ENCODE data around the gene SLAMF9.

The SLAMF9 gene

DNA sequence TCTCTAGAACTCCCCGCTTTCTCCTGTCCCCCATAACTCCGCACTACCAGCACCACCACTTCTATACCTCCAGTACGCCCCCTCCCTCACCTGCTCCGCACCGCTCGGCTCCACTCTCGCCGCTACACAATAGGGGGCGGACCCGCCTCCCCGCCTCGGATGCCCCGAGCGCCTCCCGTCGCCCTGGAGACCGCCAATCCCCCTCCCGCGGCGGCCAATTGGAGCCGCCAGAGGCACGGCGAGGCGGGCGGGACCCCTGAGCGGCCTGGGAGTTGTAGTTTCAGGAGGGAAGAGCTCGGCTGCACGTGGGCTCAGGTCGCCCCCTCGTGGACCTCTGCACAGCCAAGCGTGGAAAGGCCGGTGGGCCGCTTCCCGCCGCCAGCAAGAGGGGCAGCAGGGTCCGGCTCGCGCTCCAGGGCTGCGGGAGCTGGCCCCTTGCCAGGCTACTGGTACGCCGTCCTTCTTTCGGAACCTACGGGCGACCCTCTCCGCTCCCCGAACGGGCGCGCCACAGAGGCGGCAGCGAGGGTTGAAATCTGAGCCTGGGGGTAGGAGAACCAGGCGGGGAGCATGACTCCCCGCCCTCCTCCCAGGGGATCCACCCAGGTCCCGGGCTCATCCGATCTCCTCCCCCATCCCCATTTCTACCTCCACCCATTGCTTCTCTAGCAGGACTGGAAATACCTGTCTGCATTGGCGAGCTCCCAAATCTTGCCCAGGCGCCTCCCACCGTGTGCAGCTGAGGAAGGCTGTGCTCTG, 8.4 kb downstream of the SLAMF9 start, which contains the start of gene IGSF9:
IGSF9 (minus strand) TSS at position 131 of the 759 bp plus-strand sequence. CDS start 2,159 bp downstream, outside the sequence.
- DNase-seq: peak; percentile 98

DNA sequence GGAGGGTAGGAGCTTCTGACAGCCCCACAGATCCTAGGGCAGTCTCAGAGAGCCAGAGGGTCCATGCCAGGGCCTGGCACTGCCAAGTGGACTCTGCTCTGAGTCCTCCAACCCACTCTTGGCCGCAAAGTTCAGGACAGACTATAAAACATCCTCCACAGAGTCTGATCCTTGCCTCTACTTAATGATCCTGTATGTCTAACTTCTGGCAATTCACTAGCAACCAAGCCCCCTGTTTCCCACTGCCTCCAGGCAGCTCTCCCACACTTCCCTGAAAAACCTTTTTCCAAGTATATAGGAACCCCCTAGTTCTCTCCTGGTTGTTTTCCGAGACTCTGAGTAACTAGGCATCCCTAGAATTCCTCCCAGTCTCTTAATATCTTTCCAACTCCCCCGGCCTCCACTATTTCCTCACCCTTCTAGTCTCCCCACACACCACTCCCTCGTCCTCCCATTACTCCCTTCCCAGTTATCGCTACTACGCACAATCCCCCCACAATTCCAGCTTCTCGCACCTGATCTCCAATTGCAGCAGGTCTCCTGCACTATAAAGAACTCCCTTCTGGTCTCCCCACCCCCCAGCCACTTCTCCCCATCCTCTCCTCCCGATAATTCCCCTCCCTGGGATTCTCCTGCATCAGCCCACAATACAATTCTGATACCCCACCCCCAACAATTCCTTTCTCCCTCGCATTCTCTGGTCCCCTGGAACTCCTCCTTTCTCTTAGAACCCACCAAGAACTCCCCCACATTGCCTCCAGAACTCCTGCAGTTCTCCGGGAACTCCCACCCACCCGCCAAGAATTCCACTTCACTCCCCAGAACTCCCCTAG, 9.2 kb downstream of the SLAMF9 start:
- DNase-seq: peak; percentile 50

DNA sequence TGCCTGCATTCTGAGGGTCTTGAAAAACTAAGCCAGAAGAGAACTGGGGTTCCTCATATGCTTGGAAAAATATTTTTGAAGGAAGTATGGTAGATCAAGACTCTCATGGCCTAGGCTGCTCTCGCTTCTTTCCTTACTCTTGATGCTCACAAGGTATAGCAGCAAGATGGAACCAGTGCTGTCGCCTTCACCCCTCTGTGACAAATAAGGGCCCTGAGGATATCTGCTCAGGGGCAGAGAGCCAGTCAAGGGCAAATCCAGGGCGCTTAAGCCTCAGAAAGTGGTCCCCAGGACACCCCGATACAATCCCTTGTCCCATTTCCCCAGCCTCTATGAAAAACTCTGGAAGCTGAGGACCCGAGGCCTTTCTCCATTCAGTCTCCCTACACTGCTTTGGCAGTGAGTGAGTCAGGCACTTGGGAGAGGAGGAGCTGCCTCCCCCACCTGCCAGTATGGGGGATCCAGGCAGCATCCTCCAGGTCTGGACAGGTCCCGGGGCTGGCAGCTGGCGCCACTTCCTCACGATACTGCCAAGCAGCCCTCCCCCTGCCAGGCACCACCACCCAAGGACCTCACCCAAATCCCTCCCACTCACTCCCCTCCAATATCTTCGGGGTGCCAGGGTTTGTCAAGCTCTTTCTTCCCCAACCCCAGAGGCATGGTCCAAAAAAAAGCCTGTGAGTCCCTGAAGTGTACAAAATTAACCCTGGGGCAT, 10.0 kb downstream of the SLAMF9 start:
- peak; percentile 88 for DNase-seq

DNA sequence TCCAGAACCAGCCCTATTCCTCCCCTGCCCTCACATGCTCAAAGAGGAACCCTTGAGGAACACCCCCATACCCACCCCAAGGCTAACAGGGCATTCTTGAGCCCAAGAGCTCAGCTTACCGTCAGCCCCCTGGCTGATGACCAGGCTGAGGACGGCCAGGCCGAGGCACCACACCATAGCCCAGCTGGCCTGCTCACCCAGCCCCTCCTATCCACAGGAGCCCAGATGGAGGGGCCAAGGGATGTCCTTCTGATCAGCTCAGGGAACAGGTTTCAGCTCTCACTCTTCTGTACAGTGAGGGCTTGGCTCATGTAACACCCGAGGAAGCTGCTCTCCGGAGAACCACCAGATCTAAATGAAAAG, 10.8 kb downstream of the SLAMF9 start:
- DNase-seq: no peak

DNA sequence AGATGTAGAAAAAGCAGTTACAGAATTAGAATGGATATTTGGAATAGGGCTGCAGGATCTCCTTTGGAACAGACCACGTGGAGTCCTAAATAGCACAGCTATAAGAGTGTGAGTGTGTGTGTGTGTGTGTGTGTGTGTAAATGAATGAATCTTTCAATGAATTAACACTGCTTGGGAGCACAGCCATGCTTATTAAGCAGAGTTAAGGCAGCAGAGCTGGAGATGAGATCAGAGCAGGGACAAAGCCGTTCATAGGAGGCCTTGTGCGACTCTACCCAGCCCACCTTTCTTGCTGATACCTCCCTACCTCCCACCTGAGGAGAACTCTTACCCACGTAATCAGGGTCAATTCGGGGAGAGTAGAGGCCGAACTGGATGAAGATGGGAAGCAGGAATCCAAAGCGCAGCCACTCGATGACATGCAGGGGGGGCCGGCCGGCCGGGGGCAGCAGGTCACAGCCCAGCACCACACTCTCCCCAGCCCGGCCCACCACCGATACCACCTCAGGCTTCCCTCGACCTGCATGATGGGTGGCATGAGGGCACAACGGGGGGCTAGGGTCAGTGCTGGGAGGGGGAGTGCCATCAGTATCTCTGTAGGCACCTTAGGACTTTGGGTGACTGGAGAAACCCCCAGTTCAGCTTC, 11.3 kb downstream of the SLAMF9 start:
- no peak for DNase-seq

DNA sequence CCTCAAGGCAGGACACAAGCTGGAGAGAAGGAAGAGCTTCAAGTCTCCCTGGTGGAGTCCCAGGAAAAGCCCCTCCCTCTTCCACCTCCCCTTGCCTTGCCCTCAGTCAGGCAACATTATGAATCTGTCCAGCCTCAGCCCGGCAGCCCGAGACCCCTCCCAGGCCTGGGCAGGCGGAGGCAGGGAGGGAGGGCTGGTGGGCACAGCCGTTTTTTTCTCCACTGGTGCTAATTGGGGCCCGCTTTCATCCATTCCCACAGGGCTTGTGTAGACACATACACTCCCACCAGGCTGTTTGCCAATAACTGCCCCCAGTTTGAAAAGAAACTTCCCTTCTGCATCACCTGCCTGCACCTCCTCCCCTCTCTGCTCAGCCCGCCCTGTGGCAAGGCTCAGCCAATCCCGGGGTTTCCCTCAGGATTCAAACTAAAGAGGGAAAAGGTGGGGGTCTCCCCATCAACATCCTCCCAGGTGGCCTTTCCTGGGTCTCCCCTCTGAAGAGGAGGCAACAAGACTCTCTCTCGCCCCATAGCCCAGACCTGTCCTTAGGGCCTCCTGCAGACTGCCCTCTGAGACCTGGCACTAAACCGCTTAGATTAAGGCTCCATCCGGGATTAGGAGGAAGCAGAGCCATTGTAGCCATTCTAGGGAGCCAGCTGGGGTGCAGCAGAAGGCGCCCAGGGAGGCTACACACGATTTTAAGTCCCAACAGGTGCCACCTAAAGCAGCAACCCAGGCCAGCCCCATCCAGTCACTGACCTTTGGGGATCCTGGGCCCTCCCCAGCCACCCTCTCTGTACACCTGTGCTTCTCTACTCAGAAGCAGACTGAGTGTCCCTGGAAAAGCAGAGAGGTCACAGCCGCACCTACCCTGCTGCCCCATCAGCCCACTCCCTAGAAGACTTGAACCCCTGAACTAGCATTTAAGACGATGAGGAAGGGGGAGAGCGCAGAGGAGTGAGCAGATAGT, 12.2 kb downstream of the SLAMF9 start:
- peak; percentile 99 for DNase-seq

DNA sequence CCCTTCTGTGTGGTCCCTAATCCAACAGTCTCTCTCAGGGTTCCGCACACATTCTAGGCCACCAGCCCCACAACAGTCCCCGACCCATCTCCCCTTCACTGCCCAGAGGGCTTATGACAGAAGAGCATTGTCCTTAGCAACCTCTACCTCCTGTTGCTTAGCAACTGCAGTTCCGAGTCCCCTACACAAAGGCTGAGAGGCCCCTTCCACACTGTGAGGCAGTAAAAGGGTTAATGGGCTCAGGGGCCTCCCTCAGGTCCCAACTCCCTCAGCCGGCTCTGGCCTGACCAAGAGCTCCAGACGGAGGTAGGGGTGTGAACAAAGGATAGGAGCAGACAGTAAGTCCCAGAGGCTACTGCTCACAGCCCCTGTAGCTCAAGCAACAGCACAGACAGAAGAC, 12.9 kb downstream of the SLAMF9 start:
- no peak for DNase-seq

DNA sequence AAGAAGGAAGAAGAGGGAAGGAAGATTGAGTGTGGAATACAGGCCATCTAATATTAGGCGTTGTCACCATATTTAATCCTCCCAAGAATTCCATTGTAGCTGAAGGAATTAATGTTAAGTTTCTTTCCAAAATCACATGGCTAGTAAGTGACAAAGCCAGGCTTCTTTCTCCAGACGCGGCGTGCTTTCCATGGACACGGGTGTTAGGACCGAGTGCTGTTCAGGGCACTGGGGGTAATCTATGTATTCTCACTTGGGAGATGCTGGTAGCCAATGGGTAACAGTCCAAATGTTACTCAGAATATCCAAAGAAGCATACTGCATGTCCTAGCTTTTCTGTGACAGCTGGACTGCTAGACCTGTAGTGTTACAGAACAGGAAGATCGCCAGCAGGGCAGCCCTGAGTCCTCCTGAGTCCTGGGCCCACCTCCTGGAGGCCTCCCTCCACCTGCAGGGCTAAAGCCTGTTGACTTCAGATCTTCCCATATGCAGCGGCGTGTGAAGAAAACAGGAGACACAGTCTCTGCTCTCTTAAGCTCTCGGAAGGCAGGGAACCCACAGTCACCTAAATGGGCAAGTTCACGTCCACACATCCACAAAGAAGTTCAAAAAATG, 13.9 kb downstream of the SLAMF9 start:
- no peak for DNase-seq

DNA sequence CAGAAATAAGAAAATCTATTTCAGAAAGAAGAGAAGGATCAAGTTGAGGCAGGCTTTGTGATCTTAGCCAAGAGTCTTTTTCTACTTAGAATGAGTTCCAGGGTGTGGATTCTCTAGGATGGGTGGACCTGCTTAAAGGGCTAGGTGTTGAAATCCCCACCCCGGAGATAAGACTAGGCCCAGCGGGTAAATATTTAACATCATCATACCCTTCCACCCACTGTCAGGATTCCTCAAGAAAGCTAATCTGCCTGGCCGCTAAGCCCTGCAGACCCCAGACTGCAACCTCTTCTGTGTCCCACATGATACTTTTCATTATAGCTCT, 14.4 kb downstream of the SLAMF9 start:
- DNase-seq: no peak

DNA sequence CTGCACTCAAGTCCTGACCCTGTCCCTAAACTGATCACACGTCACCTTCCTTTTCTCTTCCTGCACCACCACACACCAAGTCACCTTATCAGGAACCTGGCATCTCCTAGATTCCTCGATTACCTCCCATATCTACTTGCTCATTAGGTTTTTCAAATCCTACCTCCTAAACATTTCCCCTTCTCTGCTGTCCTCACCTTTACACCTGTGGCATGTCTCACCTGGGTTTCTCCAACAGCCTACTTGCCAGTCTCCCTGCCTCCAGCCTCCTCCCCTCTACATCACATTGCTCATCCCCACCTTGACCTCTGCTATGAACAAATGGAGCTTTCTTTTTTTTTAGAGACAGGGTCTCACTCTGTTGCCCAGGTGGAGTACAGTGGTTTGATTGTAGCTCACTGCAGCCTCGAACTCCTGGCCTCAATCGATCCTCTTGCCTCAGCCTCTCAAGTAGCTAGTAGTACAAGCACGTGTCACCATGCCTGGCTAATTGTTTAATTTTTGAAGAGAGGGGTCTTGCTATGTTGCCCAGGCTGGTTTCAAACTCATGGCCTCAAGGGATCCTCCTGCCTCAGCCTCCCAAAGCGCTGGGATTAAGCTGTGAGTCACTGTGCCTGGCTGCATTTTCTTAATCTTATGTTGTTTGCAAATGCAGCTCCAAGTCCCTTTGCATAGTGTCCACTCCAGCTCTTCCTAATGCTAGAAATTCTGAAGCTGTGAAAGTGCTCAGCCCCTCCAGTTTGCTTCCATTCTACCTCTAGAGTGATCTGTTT, 14.9 kb downstream of the SLAMF9 start:
- DNase-seq: no peak

DNA sequence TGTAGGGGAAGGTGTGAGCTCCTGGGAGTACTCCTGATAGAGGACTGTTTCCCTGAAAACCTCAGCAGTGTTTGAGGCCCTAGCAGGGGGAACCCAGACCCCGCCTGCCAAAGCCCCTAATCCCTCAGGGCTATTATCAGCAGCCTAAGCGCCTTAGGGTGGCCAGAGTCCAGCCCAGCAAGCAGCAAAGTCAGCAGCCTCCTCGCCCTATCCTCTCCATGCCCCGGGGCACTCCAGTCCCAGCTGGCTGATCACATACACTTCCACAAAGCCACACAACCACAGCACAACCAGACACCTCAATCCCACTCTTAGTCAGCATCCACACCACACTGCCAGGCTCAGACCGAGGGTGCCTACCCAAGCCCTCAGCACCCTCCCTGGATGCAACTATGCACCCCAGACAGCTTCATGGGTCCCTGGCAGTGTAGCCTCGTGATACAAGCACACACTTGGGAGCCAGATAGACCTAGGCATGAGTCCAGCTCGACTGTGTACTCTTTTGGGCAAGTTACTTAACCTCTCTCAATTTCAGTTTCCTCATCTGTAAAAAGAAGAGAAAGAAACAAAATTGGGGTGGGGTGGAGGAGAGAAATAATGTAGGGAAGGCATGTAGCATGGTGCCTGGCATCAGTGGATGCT, 15.7 kb downstream of the SLAMF9 start:
- DNase-seq: no peak

DNA sequence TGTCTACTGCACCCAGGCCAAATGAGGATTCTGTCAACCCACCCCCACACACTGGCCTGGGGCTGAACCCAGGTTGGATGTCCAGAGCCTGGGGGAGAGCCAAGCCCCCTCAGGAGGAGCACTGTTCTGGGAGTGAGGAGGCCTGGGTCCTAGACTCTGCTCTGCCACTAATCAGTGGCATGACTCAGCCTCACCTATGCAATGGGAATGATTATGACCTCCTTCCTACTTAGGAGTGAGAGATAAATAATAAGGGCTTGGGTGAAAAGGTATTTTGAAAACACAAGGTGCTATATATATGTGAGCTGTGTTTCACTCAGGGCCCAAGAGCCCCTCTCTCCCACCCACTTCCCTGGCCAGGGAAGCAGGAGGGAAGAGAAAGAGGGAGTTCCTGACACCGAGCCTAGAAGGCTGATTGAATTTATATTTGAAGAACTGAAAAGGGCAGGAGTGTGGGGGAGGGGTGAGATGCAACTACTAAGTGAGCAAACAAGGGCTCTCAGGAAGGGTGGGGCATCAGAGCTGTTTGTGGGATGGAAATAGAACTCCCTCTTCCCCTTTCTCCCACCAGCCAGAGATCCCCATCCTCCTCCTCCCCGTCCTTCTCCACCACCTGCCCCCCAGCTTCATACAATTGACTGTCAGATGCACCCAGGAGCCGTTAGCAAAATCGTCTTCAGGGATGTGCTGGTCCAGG, 16.8 kb downstream of the SLAMF9 start:
- no peak for DNase-seq

DNA sequence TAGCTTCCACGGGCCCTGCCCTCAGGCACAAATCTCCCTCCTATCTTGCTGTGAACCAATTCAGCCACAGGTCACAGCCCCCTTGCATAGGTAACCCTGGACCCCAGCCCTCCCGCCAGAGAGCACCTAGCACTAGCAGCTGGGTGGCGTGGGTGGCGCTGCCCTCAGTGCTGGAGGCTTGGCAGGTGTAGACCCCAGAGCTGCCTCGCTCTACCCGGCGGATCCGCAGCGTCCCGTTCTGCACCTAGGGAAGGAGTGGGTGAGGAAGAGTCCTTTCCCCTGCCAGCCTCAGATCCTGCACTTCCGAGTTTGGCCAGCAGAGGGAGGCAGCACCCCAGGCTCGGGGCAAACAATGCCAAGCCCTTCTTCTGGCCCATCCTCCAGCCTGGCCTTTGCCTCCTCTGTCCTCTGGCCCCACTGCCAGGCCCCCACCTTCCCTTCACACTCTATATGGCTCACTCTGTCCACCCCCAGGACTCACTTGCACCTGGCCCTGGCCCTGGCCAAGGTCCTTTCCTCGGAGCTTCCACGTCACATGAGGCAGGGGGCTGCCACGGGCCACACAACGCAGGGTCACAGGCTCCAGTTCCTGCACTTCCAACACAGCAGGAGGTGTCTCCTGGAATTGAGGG, 17.6 kb downstream of the SLAMF9 start:
- no peak for DNase-seq

DNA sequence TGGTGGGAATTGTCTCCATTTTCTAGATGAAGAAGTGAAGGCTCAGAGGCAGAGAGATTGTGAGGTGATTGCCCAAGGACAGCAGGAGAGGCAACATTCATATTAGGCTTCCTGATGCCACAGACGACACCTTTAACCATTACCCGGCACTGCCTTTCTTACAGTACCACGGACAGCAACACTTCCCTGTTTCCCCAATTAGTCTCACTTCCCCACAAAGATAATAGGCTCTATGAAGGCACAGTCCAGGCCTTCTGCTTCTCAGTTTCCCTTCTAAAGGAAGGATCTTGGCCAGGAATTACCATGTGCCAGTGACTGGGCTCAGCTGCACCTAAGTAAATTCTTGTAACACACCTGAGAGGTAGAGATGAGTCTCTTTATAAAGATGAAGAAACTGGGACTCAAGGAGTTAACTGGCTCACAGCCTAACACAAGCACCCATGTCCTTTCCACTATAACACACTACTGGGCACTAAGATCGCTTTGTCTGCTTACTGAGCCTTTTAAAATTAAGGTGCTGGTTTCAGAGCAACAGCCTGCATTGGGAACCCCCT, 18.2 kb downstream of the SLAMF9 start:
- DNase-seq: no peak

DNA sequence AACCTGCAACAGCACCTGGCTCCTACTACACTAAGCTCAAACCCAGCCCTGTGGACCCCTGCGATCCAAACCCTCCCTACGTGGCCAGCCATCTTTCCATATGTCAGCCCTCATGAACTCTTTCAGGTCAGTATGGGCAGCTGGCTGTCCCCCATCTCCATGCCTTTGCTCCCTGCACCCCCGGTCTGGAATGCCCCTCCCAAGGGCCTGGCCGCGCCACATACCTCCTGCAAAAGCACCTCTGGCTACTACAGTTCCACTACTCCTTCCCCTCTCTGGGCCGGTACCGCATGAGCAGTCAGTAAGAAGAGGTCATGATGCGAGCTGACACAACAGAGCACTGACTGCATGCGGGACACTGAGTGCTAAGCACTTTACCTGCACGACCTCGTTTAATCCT, 18.7 kb downstream of the SLAMF9 start:
- no peak for DNase-seq

DNA sequence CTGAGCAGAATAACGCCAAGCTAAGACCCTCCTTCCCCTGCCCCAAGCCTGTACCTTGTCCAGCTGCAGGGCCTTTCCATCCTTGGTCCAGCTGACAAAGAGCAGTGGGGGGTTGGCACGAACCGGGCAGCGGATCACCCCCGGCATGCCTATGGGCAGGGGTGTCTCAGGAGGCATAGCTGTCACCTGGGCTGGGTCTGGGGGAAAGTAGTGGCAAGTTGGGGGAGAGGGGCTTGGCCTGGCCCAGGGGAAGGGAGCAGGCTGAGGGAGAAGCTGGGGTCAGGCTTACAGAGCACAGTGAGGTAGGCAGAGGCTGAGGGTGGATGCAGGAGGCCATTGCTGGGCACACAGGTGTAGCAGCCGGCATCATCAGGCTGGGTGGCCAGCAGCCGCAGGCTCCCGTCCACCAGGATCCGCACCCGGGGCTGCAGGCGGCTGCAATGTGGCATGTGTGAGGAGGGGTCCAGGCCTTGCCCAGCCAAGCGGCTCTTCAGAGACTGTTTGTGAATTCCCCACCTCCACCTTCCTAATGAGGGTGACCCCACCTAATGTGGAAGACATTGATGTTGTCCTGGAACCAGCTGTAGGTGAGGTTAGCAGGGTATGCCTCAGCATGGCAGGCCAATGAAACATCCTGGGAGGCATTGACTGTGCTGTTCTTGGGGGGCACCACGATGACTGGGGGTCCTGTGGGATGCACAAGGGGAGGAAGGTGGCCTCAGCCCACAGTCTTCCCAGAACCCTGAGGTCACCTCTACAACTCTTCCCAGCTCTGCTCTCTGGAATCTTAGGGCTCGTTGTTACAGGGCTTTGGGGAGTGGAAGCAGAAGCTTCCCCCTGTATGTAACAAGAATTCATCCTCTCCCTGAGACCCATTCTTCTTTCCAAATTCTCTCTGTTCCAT, 19.6 kb downstream of the SLAMF9 start:
- no peak for DNase-seq

DNA sequence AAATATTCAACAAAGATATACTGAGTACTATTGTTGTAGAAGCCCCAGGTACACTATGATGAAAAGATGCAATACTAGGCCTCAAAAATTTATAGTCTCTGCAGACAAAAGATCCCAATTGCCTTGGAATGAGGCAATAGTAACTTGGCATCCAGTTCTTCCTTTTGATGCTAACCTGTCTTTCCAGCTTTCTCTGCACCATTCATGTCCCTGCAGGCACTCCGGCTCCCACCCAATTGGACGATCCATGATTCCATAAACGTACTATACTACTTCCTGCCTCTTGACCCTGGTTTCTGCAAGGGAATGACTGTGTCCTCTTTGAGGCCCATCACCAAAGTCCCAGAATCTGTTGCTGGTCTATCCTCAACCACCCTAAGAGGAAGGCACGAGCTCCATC, 20.7 kb downstream of the SLAMF9 start:
- no peak for DNase-seq
